Measurements from ENCODE around the gene ZNF254. TPM values are rescaled to one million over a fixed set of nuclear protein-coding genes. Genes with fewer than 3 reads are reported as not detected.

Gene ZNF254
- total RNA-seq, 1 donor from 2014 or later = 14.9 TPM

DNA sequence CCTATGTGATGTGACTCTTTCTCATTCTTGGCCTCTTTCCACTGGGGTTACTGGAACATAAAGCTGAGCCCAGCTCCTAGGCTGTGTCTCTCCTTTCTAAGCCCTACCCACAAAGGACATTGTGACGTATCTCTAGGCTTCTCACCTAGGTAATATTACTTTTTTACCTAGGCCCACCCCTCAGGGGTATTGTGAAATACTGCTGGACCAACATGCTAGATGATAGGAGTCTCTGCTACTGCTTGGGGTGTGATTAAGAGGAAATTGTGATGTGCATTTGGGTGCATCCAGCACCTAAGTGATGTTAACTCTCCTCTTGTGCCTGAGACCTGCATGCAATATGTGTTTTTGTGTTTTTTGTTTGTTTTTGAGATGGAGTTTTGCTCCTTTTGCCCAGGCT lies 22.8 kb upstream of the ZNF254 start:
- Histone ChIP-seq H3K27me3 (ENCODE audit: control insufficient read depth, insufficient read depth, low read length) (no peaks in the 10 kb centered on the region), H3K36me3 (ENCODE audit: control insufficient read depth, insufficient read depth, low read length) (no peaks in the 10 kb centered on the region), H3K4me3 (ENCODE audit: low read depth, low read length) (no peak overlapping the region)
- TF ChIP-seq, protein P1, sequence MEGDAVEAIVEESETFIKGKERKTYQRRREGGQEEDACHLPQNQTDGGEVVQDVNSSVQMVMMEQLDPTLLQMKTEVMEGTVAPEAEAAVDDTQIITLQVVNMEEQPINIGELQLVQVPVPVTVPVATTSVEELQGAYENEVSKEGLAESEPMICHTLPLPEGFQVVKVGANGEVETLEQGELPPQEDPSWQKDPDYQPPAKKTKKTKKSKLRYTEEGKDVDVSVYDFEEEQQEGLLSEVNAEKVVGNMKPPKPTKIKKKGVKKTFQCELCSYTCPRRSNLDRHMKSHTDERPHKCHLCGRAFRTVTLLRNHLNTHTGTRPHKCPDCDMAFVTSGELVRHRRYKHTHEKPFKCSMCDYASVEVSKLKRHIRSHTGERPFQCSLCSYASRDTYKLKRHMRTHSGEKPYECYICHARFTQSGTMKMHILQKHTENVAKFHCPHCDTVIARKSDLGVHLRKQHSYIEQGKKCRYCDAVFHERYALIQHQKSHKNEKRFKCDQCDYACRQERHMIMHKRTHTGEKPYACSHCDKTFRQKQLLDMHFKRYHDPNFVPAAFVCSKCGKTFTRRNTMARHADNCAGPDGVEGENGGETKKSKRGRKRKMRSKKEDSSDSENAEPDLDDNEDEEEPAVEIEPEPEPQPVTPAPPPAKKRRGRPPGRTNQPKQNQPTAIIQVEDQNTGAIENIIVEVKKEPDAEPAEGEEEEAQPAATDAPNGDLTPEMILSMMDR (IDR thresholded peaks at IDR 0.05; ENCODE audit: insufficient read depth, low read length, poor library complexity, severe bottlenecking) = no peak
- DNase-seq (ENCODE audit: low read depth) = no peak

DNA sequence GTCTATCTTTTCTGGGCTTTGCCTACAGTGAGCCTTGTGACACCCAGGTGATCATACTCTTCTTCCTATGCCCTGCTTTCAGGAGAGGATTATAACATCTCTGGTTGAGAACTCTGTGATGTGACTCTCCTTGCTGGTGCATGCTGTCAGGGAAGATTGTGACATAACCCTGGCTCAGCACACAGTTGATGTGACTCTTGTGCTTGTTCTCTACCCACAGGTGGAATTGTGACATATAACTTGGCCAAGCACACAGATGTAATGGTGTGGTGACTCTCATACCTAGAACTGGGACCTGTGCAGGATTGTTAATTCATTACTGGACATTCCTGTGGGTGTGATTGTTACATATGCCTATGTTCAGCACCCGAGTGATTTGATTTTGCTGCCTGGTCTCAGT lies 21.7 kb upstream of the ZNF254 start:
- H3K36me3 ChIP-seq (ENCODE audit: control insufficient read depth, insufficient read depth, low read length) = no peaks in the 10 kb centered on the region
- no peak for DNase-seq (ENCODE audit: low read depth)
- TF ChIP-seq, protein P1 (IDR thresholded peaks at IDR 0.05; ENCODE audit: insufficient read depth, low read length, poor library complexity, severe bottlenecking) = no peak
- H3K4me3 ChIP-seq (ENCODE audit: low read depth, low read length) = no peak overlapping the region
- no peaks in the 10 kb centered on the region for H3K27me3 ChIP-seq (ENCODE audit: control insufficient read depth, insufficient read depth, low read length)

DNA sequence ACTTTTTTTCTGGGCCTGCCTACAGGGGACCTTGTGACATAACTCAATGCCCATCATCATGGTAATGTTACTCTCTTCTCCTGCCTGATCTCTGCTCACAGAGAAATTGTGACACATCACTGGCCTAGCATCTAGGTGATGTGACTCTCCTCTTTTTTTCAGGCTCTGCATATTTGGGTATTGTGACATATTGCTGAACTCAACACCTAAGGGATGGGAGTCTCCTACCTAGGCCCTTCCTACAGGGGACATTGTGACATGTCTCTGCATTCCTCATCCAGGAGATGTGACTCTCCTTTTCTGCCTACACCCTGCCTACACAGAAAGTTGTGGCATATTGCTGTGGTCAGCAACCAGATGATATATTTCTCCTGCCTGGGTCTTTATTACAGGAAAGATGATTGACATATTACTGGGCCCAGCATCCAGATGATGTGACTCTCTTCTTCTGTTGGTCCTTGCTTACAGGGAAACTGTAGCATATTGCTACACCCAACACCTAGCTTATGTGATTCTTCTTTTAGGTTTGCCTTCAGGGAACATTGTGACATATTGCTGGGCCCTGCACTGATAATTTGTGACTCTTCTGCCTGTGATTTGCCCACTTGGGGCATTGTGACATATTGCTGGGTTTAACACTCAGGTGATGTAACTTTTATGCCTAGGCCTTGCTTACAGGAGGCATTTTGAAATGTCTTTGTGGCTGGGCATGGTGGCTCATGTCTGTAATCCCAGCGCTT lies 21.0 kb upstream of the ZNF254 start:
- H3K36me3 ChIP-seq (ENCODE audit: control insufficient read depth, insufficient read depth, low read length) = no peaks in the 10 kb centered on the region
- TF ChIP-seq, protein P1 (IDR thresholded peaks at IDR 0.05; ENCODE audit: insufficient read depth, low read length, poor library complexity, severe bottlenecking) = no peak
- DNase-seq (ENCODE audit: low read depth) = no peak
- H3K27me3 ChIP-seq (ENCODE audit: control insufficient read depth, insufficient read depth, low read length) = no peaks in the 10 kb centered on the region
- no peak overlapping the region for H3K4me3 ChIP-seq (ENCODE audit: low read depth, low read length)

DNA sequence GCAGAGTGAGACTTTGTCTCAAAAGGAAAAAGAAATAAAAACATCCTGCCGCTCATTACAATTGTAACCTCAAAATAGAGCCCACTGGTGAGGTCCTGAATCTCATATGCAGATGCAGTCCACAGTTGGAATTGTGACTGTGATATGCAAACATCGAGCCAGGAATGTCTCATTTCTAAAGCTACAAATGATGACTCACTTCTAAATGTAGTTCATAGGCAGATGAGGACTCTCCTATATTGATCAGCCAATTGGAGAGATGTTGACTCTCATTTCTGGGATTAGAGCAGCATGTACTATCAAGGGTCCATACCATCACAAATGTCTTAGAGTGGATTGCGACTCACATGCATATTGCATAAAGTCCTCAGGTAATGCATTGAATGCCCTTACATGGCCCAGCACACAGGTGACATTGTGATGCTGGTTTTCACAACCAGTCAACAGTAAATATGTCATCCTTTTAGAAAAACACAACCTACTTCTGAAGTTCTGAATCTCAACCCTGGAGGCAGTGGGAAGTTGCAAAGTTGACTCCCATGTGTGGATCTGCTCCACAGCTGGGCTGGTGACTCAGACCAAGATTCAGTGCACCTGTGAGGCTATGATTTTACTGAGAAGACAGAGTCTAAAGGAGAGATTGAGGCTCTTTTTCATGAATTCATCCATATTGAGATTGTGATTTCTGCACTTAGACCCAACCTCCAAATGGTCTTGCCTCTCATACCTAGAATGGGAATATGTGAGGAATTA lies 16.9 kb upstream of the ZNF254 start:
- Histone ChIP-seq H3K4me3 (ENCODE audit: low read depth, low read length) (no peak overlapping the region), H3K27me3 (ENCODE audit: control insufficient read depth, insufficient read depth, low read length) (no peaks in the 10 kb centered on the region), H3K36me3 (ENCODE audit: control insufficient read depth, insufficient read depth, low read length) (no peaks in the 10 kb centered on the region)
- DNase-seq (ENCODE audit: low read depth) = no peak
- TF ChIP-seq, protein P1 (IDR thresholded peaks at IDR 0.05; ENCODE audit: insufficient read depth, low read length, poor library complexity, severe bottlenecking) = no peak

DNA sequence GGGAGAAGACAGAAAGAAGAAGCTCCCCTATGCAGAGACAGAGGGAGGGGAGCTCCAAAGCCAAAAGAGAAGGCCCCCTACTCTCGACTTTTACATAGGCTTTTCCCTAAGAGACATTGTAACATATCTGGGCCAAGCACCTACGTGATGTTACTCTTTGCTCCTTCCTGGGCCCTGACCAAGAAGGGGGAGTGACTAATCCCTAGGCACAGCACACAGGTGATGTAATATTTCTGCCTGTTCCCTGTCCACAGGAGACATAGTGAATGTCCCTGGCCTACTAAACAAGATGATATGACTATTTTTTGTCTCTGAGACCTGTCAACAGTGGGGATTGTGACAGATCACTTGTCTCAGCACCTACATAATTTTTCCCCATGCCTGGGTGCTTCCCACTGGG lies 15.9 kb upstream of the ZNF254 start:
- Histone ChIP-seq H3K27me3 (ENCODE audit: control insufficient read depth, insufficient read depth, low read length) (no peaks in the 10 kb centered on the region), H3K36me3 (ENCODE audit: control insufficient read depth, insufficient read depth, low read length) (no peaks in the 10 kb centered on the region), H3K4me3 (ENCODE audit: low read depth, low read length) (no peak overlapping the region)
- TF ChIP-seq, protein P1 (IDR thresholded peaks at IDR 0.05; ENCODE audit: insufficient read depth, low read length, poor library complexity, severe bottlenecking) = no peak
- no peak for DNase-seq (ENCODE audit: low read depth)

Data from kidney epithelial cell (primary cell).